GM19043 (cell line): ENCODE measurements around the gene DDX39B.

Experiments
- ATAC-seq: cut with Tn5 transposase; IDR thresholded peaks from one replicate; pipeline ENCODE4 v1.9.1; 2021; ENCODE audit warnings: low read depth; ENCODE audit not compliant: unreplicated experiment

Gene DDX39B

DNA sequence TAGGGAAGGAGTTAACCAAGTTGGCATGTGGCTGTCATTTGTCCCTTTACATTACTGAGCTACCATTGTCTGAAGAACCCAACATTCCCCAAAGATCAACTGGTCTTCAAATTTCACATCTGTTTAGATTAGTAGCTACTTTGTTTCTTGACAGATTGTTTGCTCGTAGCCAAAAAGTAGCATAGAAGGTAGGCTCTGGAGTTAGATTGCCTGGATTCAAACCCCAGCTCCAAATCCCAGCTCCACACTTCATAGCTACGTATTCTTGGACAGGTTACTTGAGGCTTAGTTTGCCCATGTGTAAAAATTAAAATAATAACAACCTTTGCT, 6.7 kb upstream of the DDX39B start:
- ATAC-seq = no peak

DNA sequence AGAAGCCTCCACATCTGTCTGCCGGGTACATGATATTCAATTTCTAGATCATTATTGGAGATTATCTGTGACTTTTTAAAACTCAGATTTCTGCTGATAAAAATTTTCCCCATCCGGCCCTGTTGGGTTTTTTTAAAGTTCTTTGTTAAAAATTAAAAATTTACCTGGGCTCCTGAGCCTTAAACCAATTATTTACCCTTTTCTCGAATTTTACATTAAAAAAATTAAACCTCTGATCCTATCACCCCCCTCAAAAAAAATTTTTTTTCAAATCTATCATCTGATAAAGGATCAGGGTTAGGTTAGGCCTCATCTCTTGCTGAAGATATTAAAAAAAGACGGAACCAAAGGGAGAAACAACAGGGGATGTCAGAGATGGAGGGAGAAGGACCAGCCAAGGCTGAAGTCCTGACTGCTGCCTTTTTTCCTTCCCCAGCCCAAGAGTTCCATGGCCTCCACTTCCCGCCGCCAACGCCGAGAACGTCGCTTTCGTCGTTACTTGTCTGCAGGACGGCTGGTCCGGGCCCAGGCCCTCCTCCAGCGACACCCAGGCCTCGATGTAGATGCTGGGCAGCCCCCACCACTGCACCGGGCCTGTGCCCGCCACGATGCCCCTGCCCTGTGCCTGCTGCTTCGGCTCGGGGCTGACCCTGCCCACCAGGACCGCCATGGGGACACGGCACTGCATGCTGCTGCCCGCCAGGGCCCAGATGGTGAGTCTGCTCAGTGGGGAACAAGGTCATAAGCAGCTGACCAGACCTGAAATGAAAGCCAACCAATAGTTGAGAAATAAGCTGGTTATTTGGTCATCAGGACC, 6.1 kb upstream of the DDX39B start:
- no peak for ATAC-seq

DNA sequence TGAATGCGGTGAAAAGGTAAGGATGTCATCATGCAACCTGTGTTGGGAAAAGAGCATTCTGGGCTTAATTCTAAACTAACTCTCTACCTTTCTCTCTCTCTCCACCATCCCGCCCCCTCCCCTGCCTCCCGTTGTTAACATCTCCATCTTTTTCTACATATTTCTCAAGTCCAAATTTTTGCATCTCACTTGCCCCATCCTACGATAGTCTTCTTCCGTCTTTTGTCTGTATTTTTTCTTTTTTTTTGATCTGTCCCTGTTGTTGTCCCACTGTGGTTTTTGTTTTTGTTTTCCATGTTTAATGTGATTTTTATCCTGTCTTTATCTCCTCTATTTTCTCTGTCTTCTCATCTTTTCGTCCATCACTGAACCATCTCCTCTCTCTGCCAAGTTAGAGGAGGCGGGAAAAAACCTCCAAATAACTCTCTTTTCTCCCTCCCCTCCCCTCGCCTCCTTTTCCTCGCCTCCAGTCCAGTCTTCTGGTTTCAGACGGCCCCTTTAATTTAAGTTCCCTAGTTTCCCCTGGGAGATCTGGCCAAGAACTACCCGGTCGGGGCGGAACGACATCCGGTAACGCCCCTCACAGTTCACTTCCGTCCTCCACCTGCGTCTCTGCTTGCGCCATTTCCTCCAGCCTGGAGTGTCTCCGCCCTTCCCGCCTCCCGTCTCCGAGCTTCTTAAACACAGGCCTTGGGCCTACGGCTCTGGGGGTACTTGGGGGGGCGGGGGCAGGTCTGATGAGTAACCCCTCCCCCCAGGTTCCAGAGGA, 5.3 kb upstream of the DDX39B start, which contains the start of gene NFKBIL1:
Gene NFKBIL1 (plus strand): TSS at position 651 of the 769 bp plus-strand sequence. CDS start 87 bp downstream, at position 738.
- no peak for ATAC-seq

DNA sequence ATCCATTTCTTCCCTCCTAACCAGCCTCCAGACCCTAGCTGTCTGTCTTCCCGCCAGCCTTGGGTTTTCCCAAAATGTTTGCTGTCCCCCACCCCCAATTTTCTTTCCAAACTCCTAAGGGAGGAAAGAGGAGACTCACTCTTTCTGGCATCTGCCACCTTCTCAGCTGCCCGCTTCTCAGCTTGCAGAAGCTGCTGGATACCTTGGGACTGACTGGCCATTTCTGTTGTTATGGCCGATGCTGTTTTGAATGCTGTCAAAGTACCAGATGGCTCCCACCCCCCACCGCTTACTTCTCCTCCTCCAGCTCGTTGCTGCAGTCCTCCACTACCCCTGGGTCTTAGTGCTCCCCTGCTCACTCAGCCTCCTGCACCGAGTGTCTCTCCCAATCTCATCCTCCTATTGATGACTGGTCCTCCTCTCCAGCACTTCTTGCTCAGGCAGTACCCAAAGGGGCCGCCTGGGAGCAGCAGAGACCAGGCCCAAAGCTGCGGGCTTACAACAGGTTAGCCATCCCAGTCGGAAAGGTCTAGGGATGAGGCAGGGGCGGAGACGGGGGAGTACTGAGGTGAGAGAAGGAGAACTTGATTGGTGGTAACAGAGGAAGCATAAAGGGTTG, 4.6 kb upstream of the DDX39B start, which contains the start of gene ATP6V1G2:
Gene ATP6V1G2 (minus strand): TSS at position 270 of the 619 bp plus-strand sequence. CDS start 49 bp downstream, at position 221.
- ATAC-seq = peak; percentile 48

DNA sequence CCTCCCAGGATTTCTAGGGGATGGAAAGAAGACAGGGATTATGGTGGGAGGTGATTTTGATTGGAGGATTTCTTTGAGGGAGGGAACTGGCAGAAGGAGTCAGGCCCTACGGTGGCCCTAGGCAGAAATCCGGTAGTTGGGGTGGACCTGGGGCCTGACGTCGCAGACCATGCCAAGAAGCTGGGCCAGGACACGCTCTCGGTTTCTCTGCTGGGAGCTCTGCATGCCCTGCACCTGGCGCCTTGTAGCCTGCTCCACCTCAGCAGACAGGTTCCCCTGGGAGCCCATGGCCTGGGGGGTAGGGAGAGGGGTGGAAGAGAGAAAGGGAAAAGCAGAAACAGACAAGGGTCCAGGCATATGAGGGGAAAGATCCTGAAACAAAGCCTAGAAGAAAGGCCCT, 3.5 kb upstream of the DDX39B start:
- no peak for ATAC-seq

DNA sequence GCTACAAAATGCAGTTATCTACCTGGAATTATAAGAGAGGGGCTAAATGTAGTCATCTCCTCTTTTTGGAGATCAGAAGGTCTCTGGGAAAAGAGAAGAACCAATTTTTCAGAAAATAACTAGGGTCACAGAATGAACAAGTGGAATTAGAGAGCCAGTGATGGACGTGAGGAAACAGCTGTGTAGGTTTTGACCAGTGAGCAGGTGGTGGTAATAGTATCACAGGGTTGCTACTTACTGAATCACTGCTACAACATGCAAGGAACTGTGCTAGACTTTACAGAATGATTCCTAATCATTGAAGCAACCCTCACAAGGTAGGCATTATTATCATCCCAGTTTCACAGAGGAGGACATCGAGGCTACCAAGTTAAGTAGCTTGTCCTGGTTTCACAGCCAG, 2.9 kb upstream of the DDX39B start:
- ATAC-seq = no peak

DNA sequence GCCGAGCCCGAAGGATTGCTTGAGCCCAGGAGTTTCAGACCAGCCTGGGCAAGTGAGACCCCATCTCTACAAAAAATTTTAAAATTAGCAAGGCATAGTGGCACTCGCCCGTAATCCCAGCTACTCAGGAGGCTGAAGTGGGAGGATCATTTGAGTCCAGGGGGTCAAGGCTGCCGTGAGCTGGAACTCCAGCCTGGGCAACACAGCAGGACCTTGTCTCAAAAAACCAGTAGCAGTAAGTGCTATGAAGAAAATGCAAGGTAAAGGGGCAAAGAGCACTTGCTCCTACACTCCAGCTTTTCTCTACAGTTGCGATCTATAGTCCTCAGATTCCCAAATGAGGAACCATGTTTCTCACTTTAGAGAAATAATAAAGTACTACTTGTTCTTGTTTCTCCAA, 1.8 kb upstream of the DDX39B start:
- ATAC-seq = no peak

DNA sequence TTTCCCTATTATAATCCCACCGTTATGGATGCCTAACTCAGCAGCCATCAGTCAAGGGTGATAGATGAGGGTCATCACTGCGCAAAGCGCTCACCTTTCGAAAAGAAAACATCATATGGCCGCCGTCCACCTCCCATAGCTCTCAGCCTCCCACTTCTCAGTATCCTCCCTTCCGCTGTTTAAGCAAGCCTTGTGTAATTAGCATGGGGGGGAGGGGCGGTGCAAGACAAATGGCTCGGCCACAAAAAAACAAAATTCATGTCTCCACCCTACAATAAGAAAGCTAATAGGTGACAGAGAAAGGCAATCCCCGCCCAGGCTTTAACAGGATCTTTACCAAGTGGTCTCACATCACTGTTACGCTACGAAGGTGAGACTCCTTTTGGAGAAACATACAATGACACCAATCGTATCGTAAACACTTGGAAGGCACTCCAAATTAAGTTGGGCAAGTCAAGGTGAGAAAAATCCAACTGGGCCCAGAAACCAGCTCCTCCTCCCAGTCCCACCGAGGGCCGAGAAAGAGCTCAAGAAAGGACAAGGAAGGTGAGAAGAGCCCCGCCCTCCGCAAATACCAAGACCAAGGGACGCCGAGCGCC, 645 bp downstream of the DDX39B start:
- ATAC-seq = peak; percentile 14

DNA sequence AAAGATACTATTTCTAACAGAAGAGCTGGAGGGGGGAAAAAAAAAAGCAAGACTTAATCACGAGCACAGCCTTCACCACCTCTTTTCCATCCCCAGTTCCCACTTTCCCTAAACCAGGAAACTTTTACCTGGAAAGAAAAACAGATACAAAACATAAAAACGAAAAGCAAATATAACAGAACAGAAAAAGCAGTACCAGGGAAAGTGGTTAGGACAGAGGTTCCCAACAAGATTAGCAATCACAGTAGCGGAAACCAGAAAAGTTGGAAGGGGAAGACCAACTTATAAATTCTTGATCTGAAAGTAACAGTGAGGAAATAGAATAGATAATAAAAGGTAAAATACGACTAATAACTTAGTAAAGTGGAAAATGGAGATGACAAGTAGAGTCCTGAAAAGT, 1.2 kb downstream of the DDX39B start:
- ATAC-seq = no peak

DNA sequence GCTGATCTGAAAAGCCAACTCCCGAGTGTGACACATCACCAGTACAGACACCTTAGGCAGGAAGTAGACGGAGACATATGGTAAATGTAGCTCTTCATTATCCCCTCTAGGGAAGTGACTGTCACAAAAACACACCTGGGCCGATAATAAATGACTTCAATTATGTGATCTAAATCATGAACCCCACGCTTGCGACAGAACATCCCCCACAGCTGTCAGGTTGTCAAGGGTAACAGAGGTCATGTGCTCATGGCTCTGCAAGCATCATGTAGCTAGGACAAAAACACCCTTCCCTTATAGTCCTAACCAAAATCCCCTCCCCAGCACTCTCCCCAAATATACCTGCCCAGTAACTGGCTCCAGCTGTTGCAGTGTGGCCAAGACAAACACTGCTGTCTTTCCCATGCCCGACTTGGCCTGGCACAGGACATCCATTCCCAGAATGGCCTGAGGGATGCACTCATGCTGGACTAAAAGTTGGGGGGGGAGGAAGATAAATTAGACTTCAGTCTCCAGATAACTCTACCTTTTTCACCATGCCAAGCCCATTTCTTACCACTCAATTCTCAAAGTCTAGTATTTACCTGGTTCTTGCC, 2.9 kb downstream of the DDX39B start:
- no peak for ATAC-seq

DNA sequence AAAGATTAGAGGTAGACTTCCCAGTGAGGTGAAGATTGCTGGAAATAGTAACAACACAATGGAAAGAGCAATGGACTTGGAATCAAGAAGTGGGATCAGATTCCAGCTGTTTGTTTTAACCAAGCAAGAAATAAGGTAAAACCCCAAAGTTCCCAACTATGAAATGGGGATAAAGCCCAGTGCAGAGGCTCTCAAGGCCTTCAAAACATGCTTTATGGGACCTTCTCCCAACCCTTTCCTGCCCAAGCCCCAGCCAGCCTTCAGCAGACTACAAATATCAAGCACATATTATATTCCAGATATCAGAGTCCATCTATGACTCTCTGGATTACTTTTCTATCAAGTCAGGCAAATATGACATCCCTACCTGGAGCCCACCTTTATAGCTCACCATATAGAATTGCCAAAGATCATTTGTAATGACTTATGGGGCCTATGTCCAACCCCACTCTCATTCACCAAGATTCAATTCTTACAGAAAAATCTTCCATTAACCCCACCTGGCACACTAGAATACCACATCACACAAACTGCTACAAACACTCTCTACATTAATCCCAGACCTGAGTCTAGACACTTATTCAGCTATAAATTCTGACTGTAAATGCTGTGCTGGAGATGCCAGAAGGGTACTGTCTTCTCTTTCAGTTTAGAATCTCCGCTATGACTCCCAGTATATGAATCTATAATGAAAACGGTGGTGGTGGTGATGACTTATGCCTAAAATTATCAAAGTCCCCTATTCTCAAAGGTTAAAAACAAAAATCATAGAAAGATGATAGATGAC, 6.1 kb downstream of the DDX39B start:
- ATAC-seq = no peak

DNA sequence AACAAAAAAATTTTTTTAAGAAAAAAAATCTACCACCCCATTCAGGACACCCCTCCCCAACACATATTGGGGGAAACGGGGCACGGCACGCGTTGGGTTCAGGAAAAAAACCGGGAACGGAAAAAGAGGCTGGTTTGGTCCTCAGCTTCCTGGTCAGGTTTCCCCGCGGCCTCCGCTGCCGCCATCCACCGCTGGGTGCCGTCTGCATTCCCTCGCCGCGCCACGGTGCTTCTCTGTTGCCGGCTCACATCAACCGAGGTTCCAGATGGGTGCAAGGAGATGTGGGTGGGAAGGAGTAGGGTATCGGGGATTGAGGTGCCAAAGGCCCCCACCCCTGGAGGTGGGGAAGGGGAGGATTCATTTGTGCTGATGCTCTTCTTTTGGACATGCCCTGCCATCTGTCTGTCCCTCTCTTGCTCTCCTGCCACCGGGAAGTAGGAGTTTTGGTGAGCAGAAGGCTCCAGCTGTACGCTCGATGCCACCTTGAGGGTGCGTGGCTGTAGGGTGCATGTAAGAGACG, 7.2 kb downstream of the DDX39B start:
- ATAC-seq = no peak

DNA sequence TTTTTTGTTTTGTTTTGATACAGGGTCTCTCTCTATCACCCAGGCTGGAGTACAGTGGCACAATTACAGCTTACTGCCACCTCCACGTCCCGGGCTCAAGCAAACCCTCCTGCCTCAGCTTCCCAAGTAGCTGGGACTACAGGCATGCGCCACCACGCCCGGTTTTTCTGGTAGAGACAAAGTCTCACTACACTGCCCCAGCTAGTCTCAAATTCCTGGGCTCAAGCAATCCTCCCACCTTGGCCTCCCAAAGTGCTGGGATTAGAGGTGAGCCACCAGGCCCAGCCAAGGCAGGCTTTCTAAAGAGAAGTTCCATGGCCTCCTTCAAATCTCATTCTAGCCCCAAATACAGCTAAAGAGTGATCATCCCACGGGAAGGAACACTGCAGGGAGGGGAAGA, 7.8 kb downstream of the DDX39B start:
- ATAC-seq = no peak

DNA sequence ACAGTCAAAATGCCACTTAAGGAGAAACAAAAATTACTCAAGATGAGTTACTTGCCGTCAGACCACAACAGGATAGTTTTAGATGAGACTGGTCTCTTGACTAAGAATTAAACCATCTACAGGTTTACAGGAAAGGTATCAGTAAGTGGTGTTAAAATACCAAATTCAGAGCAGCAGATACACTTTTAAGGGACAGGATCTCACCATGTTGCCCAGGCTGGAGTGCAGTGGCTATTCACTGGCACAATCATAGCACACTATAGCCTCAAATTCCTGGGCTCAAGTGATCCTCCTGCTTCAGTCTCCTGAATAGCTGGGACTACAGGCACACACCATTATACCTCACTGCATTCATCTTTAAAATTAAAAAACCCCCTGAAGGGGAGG, 8.4 kb downstream of the DDX39B start:
- ATAC-seq = no peak

DNA sequence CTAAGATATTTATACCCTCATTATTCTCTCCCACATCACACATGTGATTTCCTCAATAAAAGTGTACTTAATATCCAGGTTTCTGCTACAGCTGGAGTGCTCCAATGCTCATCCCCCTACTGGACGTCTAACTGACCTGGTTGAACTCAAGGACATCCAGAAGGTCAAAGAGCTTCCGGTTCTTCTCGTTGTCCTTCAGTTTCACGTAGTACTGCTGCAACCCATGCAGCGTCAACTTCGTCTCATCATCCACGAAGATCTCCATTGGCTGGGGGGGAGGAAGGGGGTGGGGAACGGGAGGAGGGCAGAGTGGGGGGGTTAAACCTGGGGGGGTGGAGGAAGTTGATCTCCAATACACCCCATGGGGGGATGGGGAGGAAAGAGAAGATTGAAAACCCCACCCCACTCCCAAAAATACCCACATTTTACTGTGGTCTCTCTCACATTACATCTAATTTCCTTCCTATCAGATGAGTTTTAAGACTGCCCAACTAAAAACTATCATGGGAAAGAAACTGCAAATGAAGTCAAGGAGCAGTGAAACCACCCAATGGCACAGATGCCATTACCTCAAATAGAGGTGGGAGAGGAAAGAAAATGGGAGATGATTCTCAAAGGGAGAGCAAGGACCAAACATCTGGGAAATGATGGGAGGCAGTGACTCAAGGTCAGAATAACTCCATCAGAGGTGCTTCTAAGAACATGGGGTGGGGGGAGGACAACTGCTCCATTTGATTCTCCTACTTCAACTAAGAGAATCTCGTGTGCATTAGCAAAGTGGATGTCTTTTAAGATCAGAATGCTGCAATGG, 9.0 kb downstream of the DDX39B start:
- no peak for ATAC-seq

DNA sequence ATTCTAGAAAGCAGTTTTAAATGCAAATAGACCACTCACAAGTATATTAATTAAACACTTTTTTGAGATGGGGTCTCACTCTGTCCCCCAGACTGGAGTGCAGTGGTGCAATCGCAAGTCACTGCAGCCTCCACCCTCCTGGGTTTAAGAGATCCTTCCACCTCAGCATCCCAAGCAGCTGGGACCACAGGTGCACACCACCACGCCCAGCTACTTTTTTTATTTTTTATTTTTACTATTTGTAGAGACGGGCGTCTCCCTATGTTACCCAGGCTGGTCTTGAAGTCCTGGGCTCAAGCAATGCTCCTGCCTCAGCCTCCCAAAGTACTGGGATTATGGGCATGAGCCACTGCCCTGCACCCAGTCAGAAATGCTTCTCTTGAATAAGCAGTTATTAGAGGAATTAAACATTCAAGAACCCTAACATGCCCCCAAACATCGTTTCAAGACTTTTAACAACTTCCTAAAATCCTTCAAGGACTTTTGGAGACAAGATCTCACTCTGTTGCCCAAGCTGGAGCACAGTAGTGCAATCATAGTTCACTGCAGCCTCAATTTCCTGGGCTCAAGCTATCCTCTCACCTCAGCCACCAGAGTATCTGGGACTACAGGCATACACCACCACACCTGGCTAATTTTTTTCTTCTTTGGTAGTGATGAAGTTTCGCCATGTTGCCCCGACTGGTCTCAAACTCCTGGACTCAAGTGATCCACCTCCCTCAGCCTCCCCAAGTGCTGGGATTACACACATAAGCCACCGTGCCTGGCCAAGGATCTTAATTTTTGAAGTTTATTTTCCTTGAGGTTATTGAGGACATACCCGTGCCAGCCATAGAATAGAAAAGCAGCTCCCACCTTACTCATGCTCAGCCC, 9.8 kb downstream of the DDX39B start:
- no peak for ATAC-seq

DNA sequence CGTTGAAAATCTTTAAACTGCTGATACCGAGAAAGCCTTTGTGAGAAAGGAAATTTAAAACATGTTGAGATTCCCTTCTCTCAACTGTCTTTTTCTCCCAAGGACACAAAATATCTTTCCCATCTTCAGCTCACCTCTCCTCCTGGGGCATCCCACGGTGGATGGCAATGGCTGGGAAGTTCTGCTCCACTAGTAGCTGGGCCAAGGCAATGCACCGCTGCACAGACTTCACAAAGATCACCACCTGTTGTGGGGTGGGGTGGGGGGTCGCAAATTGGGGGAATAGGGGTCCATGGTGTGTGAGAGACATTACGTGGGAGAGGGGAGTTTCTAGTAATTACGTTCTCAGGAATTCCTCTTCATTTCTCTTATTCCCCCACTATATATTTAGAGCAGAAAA, 10.6 kb downstream of the DDX39B start:
- ATAC-seq = no peak

DNA sequence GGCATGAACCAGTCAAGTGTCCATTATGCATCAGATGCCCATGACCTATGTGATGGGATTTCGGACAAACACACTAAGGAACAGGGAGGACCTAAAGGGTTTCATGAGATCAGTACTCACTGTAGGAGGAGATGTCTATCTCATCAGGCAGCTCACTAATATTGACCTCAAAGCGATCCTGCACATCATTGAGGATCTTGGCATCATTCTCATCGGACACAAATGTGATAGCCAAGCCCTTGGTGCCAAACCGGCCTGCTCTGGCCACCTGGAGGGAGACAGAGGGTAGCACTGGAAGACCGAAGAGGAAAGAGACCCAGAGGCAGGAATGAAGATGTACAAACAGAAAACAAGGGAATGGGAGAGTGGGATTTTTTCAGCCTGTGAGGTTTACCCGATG, 11.1 kb downstream of the DDX39B start:
- ATAC-seq = no peak
